Non-pigmented ciliary epithelial cell (primary cell): Measurements from ENCODE around the gene PRDM15.

Experiments used
- DNase-seq: peaks from one replicate; pipeline ENCODE4 v3.0.0-alpha.2; 2010; ENCODE audit warnings: low read depth

The PRDM15 gene

DNA sequence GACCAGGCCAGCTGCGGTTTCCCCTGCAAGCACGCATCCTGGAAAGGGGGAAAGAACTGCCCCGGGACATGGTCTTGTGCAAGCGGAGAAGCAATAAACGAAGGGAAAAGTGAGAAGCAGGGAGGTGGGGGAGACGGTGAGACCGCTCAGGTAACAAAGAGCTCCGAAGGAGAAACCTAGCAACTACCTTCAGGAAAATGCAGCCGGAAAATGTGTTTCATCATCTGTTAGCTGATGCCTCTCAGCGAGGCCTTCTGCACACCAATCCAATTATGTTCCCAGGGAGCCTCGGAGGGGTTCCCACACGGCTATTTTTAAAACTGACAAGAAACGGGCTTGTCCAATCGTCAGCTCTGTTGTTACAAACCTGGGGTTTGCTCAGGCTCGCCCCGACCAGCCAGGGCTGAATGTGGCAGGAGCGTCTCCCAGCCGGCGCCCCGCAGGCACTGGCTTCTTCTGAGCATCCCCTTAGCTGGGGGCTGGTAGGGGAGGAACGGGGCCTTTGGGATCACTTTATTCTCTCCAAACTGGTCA is 115.7 kb downstream of the PRDM15 start:
- no peak for DNase-seq

- DNase-seq: no peak
Measured at GRCh38 chr21:41762753-41763152, 116.4 kb downstream of the PRDM15 start.

DNA sequence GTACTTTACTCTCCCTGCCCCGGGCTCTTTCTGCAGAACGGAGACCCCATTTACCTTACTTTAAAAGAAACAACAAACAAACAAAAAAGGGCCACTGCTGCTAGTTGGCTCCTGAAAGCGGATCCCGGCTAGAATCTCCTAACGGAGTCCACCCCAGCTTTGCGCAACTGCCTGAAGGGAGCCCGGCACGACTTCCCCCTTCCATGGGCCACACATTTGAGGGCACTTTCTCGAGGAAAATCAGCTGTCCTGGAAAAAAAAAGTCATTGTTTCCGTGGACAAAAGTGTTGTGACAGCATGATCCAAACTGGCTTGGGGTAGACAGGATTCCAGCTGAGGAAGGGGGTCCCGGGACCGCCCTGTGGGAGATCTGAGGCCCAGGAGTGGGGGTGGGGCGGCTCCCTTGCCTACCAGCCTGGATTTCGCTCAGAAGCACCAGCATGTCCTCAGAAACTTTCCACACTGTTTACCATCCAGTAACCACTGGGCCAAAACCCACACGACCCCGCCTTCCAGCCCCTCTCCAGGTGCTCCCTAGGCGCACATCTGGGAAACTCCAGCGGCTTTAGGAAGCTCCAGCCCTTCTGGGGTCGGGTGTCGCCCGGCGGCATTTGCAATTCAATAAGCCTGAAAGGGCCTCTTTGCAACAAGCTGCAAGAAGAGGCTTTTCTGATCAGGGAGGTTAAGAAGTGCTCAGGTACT is 117.1 kb downstream of the PRDM15 start:
- DNase-seq: no peak

DNA sequence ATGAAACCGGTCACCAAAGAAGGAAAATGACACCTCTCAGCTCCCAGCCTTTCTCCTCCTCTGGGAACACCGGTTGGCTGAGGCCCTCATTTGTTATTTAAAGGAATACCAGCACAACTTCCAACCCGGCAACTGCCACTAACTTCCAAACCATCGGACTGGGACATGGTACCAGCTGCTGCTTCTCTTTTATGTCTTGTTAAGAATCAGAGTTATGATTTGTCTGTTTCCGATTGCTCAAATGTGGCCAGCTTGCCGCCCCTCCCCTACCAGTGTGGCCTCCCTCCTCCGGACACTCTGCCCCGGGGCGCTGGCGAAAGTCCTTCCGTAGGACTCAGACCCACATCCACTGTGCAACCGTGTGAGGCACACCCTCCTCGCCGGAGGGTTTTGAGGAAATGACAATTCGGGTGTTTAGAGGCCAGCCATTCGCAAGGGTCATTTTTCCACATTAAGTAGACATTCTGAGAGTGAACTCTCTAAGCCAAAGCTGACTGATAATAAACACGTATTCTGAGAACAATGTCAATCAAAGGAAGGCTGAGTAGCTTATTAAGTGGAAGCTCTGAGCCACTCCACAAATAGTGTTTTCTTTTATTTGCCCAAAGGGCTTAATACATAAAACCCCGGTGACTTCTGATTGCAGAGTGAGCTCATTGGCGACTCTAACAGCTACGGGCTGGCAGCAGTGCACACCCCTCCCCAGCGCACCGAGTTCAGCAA is 117.8 kb downstream of the PRDM15 start:
- no peak for DNase-seq

GRCh38 chr21:41760411-41760810 is 118.7 kb downstream of the PRDM15 start:
- no peak for DNase-seq

DNA sequence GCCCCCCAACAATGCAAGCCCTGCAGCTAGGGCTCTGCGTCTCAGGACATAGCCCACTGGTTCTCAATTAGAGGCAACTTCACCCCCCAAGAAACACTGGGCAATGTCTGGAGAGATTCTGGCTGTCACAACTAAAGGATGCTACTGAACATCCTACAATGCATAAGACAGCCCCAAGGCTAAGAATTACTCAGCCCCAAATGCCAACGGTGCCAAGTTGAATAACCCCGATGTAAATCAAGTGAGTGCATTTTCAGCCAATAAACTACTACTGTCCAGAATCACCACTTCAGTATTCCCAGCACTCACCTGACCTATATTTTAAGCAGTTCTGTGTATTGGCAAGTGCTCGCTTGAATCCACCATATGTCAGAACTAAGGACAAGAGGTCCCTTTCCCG is 119.2 kb downstream of the PRDM15 start:
- DNase-seq: no peak

DNA sequence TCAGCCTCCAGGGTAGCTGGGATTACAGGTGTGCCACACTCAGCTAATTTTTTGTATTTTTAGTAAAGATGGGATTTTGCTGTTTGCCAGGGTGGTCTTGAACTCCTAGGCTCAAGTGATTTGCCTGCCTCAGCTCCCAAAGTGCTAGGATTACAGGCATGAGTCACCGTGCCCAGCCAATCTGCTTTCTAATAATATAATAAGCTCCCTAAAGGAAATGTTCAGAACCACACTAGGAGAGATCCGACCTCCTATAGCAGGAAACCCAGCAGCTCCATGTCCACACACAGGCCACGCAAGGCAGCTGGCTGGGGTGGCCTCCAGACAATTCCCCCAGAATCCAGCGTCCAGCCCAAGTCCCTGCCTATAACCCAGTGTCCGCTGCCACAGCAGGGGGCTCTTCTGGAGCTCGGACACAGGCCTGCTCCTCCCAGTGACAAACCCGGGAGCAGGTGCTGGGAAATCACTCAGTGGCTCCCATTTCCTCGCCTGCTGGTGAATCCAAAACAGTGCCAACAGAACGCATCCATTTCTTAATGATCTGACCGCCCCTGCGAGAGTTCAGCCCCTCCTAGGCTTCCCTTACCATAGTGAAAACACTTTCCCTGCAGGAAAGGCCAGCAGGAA is 119.8 kb downstream of the PRDM15 start:
- DNase-seq: no peak

GRCh38 chr21:41758550-41758949 is 120.6 kb downstream of the PRDM15 start:
- no peak for DNase-seq

GRCh38 chr21:41755934-41756773 is 123.0 kb downstream of the PRDM15 start:
- DNase-seq: no peak

DNA sequence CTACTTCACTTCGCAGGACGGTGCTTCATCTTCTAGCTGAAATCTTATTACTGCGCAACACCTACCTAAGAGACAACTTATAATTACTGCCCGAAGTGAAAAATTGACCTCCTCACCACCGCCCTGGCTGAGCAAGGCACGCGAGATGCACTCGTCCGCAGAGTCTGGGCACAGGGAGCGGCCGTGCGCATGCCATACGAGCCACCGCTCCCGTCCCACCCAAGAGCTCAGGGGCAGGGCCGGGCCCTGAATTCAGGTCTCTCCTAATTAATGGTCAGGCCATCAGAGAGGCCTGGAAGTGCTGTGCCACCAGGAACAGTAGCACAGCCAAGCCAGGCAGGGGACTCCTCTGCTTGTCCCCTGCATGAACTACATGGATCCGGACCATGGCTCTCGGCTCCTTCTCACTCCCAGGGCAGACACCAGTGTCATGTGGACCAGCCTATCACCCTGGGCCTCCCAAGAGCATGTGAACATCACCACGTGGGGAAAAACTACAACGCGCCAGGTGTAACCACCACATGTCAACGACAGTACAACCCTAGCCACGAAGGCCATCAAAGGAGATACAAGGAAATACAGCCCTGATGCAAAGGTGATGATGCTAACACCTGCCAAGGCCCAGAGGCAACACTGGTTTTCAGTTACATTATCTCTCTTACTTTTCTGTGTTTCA is 123.7 kb downstream of the PRDM15 start:
- no peak for DNase-seq

DNA sequence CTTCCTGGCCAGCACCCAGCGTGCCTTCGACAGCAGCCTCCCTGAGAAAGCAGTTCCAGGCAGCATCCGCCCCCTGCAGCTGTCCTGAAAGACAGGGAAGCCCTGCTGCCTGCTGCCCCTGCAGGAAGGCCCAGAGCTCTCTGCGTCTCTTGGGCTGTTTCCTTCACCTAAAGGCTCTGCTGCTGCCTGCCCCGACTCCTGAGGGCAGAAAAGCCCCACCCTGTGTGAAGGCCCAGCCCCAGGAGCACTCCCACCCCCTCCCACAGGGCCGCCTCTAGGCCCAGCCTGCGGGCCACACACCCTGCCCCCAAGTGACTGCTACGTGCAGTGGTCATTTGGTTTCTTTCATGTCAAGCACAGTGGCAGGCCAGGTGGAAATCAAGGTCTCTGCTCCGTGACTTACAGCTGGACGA is 124.7 kb downstream of the PRDM15 start:
- no peak for DNase-seq

- DNase-seq: no peak
Measured at GRCh38 chr21:41753006-41753898, 125.9 kb downstream of the PRDM15 start.

GRCh38 chr21:41752231-41752681 is 126.9 kb downstream of the PRDM15 start:
- no peak for DNase-seq

- DNase-seq: no peak
Measured at GRCh38 chr21:41751611-41752011, 127.5 kb downstream of the PRDM15 start.

GRCh38 chr21:41750532-41751151 is 128.5 kb downstream of the PRDM15 start:
- no peak for DNase-seq

DNA sequence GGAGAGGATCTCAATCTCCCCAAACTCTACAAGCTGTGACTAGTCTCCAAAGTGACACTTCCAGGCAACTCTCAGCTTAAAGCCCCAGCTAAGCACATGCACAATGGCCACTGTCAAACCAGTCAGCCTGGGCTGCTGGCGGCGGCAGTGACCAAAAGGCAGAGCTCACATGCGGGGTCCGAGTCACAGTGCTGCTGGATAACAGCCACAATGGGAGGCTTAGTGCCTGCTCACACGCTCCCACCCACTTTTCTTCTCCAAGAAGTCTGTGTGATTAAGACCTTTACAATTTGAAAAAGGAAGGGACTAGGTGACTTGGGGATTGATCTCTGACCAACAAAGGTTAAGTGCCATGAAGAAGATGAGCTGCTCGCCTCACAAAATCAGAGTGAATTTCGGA is 129.1 kb downstream of the PRDM15 start:
- DNase-seq: no peak

GRCh38 chr21:41749286-41749685 is 129.9 kb downstream of the PRDM15 start:
- no peak for DNase-seq
